Fibroblast of lung (primary cell): ENCODE data around the gene CZIB.

Experiments
- CTCF ChIP-seq, 2 donors: IDR thresholded peaks in 1 of 2; conservative IDR thresholded peaks in 1 of 2; 1 replicate in 1 of 2; 2 replicates in 1 of 2; pipeline ENCODE4 v1.5.1; 2011 to 2012; ENCODE audit warnings: low read length in 2 of 2, control low read depth in 1 of 2, inconsistent platforms in 1 of 2, low read depth in 1 of 2, mild to moderate bottlenecking in 1 of 2
- EZH2 ChIP-seq: IDR thresholded peaks from 2 replicates; pipeline ENCODE4 v1.5.1; 2012; ENCODE audit warnings: low read length, control low read depth, mild to moderate bottlenecking; ENCODE audit errors: missing control alignments

GRCh38 chr1:53188099-53188498 is 32.3 kb downstream of the CZIB start:
- TF ChIP-seq EZH2 (no peak), CTCF (conservative IDR thresholded peaks at IDR 0.05 in 1 of 2, IDR thresholded peaks at IDR 0.05 in 1 of 2; ENCODE audit: low read depth in 1 of 2, low read length in 2 of 2) (no peak)
